Tibial nerve (tissue), 4 donors: ENCODE measurements around the gene CAMK2B. TPM values are rescaled to one million over a fixed set of nuclear protein-coding genes. Genes with fewer than 3 reads are reported as not detected.
"Not testable (repeated sequence)": the region's sequence is repeated elsewhere in the genome, so short reads cannot be mapped to it uniquely, and the experiment has no call there.

Source experiments
- DNase-seq, 2 donors: peaks; one replicate each; pipeline ENCODE4 v3.0.0-alpha.2; 2019; ENCODE audit warnings: low spot score in 2 of 2
- H3K27ac ChIP-seq, 4 donors: fragments of 200-600 bp; sonication (generic) in 3 of 4; one replicate each; pipeline ENCODE4 v1.5.1; 2017 to 2019; ENCODE audit warnings: mild to moderate bottlenecking in 1 of 4
- H3K27me3 ChIP-seq, 2 donors: fragments of 200-600 bp; sonication (generic) in 1 of 2; one replicate each; pipeline versions ENCODE4 v1.5.1 to v1.6.0; 2017 to 2019
- H3K36me3 ChIP-seq, 3 donors: fragments of 200-600 bp; sonication (generic); one replicate each; pipeline ENCODE4 v1.5.1; 2018 to 2019
- H3K4me1 ChIP-seq, 4 donors: fragments of 200-600 bp; sonication (generic) in 3 of 4; one replicate each; pipeline ENCODE4 v1.5.1; 2017 to 2019
- H3K4me3 ChIP-seq, 4 donors: fragments of 200-600 bp; sonication (generic) in 3 of 4; one replicate each; pipeline ENCODE4 v1.5.1; 2017 to 2019; ENCODE audit warnings: mild to moderate bottlenecking in 1 of 4, moderate library complexity in 1 of 4
- H3K9me3 ChIP-seq, 4 donors: fragments of 200-600 bp; sonication (generic) in 3 of 4; one replicate each; pipeline ENCODE4 v1.5.1; 2017 to 2019
- EP300 ChIP-seq, 2 donors: sonication (generic); formaldehyde crosslinking; IDR thresholded peaks; one replicate each; pipeline ENCODE4 v1.6.1; 2017; ENCODE audit warnings: antibody characterized with exemption in 2 of 2, mild to moderate bottlenecking in 1 of 2
- POLR2A ChIP-seq, 2 donors: fragments of 450-650 bp; IDR thresholded peaks; one replicate each; pipeline ENCODE4 v1.6.1; 2017; ENCODE audit warnings: antibody characterized with exemption in 2 of 2, mild to moderate bottlenecking in 2 of 2, moderate library complexity in 2 of 2
- WGBS, 2 donors: methylation state at CpG; one replicate each; pipeline ENCODE4 v1.1.5; 2018; 5-methylcytosine and 5-hydroxymethylcytosine counted together
- total RNA-seq, 4 donors: library from RNA; depleted of rRNA; stranded (reverse); fragments of >200 nt; gene quantifications; one replicate each; pipeline ENCODE4 v1.1.0, GENCODE V29; 2016
- TF ChIP-seq, protein P1 (sequence below), 5 experiments: fragments of 200-600 bp in 3 of 5; fragments of 450-650 bp in 2 of 5; sonication (generic) in 3 of 5; IDR thresholded peaks; one replicate each; pipeline ENCODE4 v1.5.1; 2016 to 2019; ENCODE audit warnings: antibody characterized with exemption in 5 of 5, mild to moderate bottlenecking in 3 of 5, moderate library complexity in 2 of 5

Gene CAMK2B
- total RNA-seq, 4 donors from 2014 or later: 9.0 to 14.7 (median 10.9) TPM

DNA sequence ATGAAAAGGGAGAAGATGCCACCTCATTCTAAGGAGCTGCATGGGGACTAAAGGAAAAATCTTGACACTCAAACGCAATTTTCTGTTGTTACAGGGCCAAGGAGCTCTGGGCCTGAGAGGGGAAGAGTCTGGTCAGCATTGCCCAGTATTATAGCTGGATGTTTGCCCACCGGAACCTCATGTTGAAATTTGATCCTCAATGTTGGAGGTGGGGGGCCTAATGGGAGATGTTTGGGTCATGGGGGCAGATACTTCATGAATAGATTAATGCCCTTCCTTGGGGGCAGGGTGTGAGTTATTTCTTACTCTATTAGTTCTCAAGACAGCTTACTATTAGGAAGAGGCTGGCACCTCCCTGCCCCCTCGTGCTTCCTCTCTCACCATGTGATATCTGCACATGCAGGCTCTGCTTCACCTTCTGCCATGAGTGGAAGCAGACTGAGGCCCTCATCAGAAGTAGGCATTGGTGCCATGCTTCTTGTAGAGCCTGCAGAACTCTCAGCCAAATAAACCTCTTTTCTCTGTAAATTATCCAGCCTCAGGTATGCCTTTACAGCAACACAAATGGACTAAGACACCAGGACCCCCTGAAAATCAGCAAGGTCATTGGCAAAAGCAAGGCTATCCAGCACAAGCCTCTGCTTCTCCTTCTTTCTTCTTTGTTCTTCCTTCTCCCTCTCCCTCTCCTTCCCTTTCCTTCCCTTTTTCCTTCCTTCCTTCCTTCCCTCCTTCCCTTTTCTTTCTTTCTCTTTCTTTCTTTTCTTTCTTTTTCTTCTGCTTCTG is 151.3 kb downstream of the CAMK2B start:
- Histone ChIP-seq H3K36me3 (no peaks in the 10 kb centered on the region), H3K4me3 (no peak overlapping the region), H3K4me1 (no peaks in the 10 kb centered on the region), H3K9me3 (peaks cover 0 to 13% (median 0%) of the 10 kb centered on the region in 4 donors), H3K27me3 (no peaks in the 10 kb centered on the region), H3K27ac (no peak overlapping the region)
- TF ChIP-seq POLR2A (IDR thresholded peaks at IDR 0.05) (no peak), EP300 (IDR thresholded peaks at IDR 0.05) (no peak)
- TF ChIP-seq, protein P1, sequence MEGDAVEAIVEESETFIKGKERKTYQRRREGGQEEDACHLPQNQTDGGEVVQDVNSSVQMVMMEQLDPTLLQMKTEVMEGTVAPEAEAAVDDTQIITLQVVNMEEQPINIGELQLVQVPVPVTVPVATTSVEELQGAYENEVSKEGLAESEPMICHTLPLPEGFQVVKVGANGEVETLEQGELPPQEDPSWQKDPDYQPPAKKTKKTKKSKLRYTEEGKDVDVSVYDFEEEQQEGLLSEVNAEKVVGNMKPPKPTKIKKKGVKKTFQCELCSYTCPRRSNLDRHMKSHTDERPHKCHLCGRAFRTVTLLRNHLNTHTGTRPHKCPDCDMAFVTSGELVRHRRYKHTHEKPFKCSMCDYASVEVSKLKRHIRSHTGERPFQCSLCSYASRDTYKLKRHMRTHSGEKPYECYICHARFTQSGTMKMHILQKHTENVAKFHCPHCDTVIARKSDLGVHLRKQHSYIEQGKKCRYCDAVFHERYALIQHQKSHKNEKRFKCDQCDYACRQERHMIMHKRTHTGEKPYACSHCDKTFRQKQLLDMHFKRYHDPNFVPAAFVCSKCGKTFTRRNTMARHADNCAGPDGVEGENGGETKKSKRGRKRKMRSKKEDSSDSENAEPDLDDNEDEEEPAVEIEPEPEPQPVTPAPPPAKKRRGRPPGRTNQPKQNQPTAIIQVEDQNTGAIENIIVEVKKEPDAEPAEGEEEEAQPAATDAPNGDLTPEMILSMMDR (IDR thresholded peaks at IDR 0.05): no peak
- 45 to 52% methylated on average over 3 of the region's 3 CpGs for WGBS, 2 donors
- DNase-seq: no peak

DNA sequence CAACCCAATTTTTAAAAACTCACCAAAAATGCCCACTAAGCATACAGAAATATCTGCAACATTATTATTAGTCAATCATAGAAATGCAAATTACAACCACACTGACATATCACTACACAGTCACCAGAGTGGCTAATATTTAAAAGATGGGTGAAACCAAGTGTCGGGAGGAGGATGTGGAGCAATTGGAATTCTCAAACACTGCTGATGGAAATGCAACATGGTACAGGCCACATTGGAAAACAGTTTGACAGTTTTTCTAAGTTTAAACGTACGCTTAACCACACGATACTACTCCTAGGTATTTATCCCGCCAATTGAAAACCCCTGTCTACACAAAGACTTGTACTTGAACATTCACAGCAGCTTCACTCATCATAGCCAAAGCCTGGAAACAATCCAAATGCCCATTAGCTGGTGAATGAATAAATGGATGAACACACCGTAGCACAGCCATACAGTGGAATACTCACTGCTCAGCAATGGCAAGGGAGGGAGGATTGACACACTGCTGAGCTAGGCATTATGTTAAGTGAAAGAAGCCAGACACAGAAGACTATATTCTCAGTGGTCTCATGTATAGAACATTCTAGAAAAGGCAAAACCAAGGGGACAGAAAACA is 152.5 kb downstream of the CAMK2B start:
- TF ChIP-seq, protein P1 (IDR thresholded peaks at IDR 0.05): no peak
- no peak for TF ChIP-seq POLR2A (IDR thresholded peaks at IDR 0.05)
- no peak for TF ChIP-seq EP300 (IDR thresholded peaks at IDR 0.05)
- Histone ChIP-seq H3K4me3 (no peak overlapping the region), H3K4me1 (no peaks in the 10 kb centered on the region), H3K9me3 (peaks cover 0 to 13% (median 0%) of the 10 kb centered on the region in 4 donors), H3K36me3 (no peaks in the 10 kb centered on the region), H3K27ac (no peak overlapping the region), H3K27me3 (no peaks in the 10 kb centered on the region)
- WGBS, 2 donors: 81 to 85% methylated on average over 6 of the region's 6 CpGs
- DNase-seq: no peak

DNA sequence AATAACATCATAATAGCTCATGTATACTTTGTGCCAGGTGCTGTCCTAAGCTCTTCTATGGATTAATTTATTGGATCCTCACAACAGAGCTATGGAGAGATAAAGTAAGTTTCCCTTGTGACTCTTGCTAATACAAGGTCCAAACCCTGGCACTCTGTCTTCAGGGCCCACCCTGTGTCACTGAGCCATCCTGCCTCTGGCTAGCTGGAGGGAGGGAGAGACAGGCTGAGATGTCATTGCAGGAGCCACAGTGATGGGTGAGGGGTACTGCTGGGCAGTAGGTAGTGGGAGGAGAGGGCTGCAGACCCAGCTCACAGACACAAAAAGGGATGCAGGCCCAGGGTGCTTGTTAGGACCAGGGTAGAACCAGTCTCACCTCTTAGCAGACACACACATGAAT is 153.0 kb downstream of the CAMK2B start:
- TF ChIP-seq, protein P1 (IDR thresholded peaks at IDR 0.05): no peak
- TF ChIP-seq POLR2A (IDR thresholded peaks at IDR 0.05): no peak
- TF ChIP-seq EP300 (IDR thresholded peaks at IDR 0.05): no peak
- H3K4me3 ChIP-seq: no peak overlapping the region
- no peaks in the 10 kb centered on the region for H3K36me3 ChIP-seq
- H3K4me1 ChIP-seq: no peaks in the 10 kb centered on the region
- no peak overlapping the region for H3K27ac ChIP-seq
- no peaks in the 10 kb centered on the region for H3K27me3 ChIP-seq
- H3K9me3 ChIP-seq: peaks cover 0 to 13% (median 0%) of the 10 kb centered on the region in 4 donors
- no peak for DNase-seq

DNA sequence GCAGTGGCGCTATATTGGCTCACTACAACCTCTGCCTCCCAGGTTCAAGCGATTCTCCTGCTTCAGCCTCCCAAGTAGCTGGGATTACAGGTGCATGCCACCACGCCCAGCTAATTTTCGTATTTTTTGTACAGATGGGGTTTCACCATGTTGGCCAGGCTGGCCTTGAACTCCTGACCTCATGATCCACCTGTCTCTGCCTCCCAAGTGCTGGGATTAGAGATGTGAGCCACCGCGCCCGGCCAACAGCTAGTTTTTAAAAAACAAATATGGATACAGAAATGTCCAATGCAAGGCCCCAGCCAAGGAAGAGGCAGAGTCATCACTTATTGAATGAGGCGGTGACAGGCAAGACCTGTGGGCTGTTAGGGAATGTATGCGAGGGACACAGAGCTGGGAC is 153.5 kb downstream of the CAMK2B start:
- 91 to 92% methylated on average over 9 of the region's 9 CpGs for WGBS, 2 donors
- H3K27me3 ChIP-seq, H3K4me3 ChIP-seq, H3K4me1 ChIP-seq, H3K27ac ChIP-seq, DNase-seq, H3K36me3 ChIP-seq: not testable (repeated sequence)
- H3K9me3 ChIP-seq: peaks cover 0 to 13% (median 0%) of the 10 kb centered on the region in 4 donors

DNA sequence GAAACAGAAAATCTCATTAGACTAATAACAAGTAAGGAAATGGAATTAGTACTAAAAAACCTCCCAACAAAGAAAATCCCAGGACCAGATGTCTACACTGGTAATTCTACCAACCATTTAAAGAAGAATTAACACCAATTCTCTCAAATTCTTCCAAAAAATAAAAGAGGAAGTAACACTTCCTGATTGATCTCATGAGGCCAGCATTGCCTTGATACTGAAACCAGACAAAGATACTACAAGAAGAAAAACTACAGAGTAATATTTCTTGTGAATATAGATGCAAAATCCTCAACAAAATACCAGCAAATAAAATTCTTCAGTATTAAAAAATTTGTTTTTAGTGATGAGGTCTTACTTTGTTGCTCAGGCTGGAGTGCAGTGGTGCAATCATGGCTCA is 157.5 kb downstream of the CAMK2B start:
- DNase-seq: no peak
- Histone ChIP-seq H3K27me3 (no peaks in the 10 kb centered on the region), H3K27ac (no peak overlapping the region), H3K36me3 (no peaks in the 10 kb centered on the region), H3K9me3 (peaks cover 0 to 16% (median 0%) of the 10 kb centered on the region in 4 donors), H3K4me1 (no peaks in the 10 kb centered on the region), H3K4me3 (no peak overlapping the region)
- TF ChIP-seq, protein P1 (IDR thresholded peaks at IDR 0.05): no peak
- no peak for TF ChIP-seq EP300 (IDR thresholded peaks at IDR 0.05)
- no peak for TF ChIP-seq POLR2A (IDR thresholded peaks at IDR 0.05)

Other genes with a start within 250 kb of the CAMK2B start
- gene POLM, start 243.1 kb downstream of the CAMK2B start, total RNA-seq: 100 to 1,000 TPM in 1 of 4 donors, 10 to 100 TPM in 3; 31.0 to 104 (median 89.5) TPM
- 100 to 1,000 TPM; 142 to 440 (median 264) TPM for gene AEBP1, start 221.2 kb downstream of the CAMK2B start, total RNA-seq
- gene POLD2, start 202.0 kb downstream of the CAMK2B start, total RNA-seq: 10 to 100 TPM; 33.9 to 87.9 (median 71.0) TPM
- not detected for gene MYL7, start 184.3 kb downstream of the CAMK2B start, total RNA-seq
- 1 to 10 TPM in 3 of 4 donors, not detected in 1; 2.3 to 3.0 (median 2.4) TPM for gene GCK, start 136.2 kb downstream of the CAMK2B start, total RNA-seq
- 10 to 100 TPM; 36.2 to 54.6 (median 43.6) TPM for gene YKT6, start 124.6 kb downstream of the CAMK2B start, total RNA-seq
- gene NUDCD3, start 165.1 kb upstream of the CAMK2B start, total RNA-seq: 10 to 100 TPM; 44.7 to 57.3 (median 49.7) TPM
- gene NPC1L1, start 215.7 kb upstream of the CAMK2B start, total RNA-seq: under 1 TPM in 3 of 4 donors, not detected in 1; 0.30 to 0.44 (median 0.39) TPM
- 10 to 100 TPM; 42.4 to 59.1 (median 56.5) TPM for gene DDX56, start 248.3 kb upstream of the CAMK2B start, total RNA-seq